Measurements from ENCODE around the gene CBY3. TPM values are rescaled to one million over a fixed set of nuclear protein-coding genes. Genes with fewer than 3 reads are reported as not detected.

CBY3 gene
- total and polyA plus RNA-seq, 2 of the 8 experiments (the other 6 are each of a cell fraction or from before 2014, with no cell fraction given) = 0.39 TPM

DNA sequence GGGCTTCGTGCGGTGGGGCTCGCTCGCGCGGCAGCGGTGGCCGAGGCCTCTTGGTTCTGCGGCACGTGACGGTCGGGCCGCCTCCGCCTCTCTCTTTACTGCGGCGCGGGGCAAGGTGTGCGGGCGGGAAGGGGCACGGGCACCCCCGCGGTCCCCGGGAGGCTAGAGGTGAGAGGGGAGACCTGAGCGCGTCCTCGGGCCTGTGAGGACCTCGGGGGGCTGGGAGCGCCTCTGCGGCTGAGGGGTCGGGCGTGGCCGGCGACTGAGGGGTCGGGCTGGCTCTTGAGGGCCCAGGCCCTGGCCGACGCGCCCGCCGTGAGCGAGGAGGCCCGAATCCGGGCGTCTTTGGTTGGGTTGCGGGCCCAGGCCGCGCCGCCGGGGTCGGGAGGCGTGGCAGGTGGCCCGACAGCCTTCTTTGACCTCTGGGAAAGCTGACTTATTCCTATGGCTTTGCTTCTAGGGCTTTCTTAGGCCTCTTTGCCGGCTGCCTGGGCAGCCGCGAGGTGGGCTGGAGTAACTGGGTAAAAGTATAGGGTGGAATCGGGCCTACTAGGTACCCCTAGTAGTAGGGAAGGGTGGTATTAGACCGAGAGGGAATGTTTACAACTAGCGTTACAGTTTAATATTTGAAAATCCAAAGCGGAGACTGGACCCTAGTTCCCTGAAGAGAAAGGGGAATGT lies 18.2 kb upstream of the CBY3 start, which contains the start of gene CANX (continued):
- TF ChIP-seq, protein P1, sequence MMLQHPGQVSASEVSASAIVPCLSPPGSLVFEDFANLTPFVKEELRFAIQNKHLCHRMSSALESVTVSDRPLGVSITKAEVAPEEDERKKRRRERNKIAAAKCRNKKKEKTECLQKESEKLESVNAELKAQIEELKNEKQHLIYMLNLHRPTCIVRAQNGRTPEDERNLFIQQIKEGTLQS (IDR thresholded peaks at IDR 0.05; ENCODE audit: insufficient read depth, low read depth, low read length) = peak; percentile 56; the same call in 1 of the 2 replicates
- peak; percentile 91 for TF ChIP-seq E2F6 (IDR thresholded peaks at IDR 0.05)
- TF ChIP-seq, protein P2, sequence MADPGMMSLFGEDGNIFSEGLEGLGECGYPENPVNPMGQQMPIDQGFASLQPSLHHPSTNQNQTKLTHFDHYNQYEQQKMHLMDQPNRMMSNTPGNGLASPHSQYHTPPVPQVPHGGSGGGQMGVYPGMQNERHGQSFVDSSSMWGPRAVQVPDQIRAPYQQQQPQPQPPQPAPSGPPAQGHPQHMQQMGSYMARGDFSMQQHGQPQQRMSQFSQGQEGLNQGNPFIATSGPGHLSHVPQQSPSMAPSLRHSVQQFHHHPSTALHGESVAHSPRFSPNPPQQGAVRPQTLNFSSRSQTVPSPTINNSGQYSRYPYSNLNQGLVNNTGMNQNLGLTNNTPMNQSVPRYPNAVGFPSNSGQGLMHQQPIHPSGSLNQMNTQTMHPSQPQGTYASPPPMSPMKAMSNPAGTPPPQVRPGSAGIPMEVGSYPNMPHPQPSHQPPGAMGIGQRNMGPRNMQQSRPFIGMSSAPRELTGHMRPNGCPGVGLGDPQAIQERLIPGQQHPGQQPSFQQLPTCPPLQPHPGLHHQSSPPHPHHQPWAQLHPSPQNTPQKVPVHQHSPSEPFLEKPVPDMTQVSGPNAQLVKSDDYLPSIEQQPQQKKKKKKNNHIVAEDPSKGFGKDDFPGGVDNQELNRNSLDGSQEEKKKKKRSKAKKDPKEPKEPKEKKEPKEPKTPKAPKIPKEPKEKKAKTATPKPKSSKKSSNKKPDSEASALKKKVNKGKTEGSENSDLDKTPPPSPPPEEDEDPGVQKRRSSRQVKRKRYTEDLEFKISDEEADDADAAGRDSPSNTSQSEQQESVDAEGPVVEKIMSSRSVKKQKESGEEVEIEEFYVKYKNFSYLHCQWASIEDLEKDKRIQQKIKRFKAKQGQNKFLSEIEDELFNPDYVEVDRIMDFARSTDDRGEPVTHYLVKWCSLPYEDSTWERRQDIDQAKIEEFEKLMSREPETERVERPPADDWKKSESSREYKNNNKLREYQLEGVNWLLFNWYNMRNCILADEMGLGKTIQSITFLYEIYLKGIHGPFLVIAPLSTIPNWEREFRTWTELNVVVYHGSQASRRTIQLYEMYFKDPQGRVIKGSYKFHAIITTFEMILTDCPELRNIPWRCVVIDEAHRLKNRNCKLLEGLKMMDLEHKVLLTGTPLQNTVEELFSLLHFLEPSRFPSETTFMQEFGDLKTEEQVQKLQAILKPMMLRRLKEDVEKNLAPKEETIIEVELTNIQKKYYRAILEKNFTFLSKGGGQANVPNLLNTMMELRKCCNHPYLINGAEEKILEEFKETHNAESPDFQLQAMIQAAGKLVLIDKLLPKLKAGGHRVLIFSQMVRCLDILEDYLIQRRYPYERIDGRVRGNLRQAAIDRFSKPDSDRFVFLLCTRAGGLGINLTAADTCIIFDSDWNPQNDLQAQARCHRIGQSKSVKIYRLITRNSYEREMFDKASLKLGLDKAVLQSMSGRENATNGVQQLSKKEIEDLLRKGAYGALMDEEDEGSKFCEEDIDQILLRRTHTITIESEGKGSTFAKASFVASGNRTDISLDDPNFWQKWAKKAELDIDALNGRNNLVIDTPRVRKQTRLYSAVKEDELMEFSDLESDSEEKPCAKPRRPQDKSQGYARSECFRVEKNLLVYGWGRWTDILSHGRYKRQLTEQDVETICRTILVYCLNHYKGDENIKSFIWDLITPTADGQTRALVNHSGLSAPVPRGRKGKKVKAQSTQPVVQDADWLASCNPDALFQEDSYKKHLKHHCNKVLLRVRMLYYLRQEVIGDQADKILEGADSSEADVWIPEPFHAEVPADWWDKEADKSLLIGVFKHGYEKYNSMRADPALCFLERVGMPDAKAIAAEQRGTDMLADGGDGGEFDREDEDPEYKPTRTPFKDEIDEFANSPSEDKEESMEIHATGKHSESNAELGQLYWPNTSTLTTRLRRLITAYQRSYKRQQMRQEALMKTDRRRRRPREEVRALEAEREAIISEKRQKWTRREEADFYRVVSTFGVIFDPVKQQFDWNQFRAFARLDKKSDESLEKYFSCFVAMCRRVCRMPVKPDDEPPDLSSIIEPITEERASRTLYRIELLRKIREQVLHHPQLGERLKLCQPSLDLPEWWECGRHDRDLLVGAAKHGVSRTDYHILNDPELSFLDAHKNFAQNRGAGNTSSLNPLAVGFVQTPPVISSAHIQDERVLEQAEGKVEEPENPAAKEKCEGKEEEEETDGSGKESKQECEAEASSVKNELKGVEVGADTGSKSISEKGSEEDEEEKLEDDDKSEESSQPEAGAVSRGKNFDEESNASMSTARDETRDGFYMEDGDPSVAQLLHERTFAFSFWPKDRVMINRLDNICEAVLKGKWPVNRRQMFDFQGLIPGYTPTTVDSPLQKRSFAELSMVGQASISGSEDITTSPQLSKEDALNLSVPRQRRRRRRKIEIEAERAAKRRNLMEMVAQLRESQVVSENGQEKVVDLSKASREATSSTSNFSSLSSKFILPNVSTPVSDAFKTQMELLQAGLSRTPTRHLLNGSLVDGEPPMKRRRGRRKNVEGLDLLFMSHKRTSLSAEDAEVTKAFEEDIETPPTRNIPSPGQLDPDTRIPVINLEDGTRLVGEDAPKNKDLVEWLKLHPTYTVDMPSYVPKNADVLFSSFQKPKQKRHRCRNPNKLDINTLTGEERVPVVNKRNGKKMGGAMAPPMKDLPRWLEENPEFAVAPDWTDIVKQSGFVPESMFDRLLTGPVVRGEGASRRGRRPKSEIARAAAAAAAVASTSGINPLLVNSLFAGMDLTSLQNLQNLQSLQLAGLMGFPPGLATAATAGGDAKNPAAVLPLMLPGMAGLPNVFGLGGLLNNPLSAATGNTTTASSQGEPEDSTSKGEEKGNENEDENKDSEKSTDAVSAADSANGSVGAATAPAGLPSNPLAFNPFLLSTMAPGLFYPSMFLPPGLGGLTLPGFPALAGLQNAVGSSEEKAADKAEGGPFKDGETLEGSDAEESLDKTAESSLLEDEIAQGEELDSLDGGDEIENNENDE (IDR thresholded peaks at IDR 0.05; ENCODE audit: insufficient replicate concordance, low read length) = no peak
- no peak for TF ChIP-seq CBX8 (IDR thresholded peaks at IDR 0.05; ENCODE audit: borderline replicate concordance, low read depth, low read length)
- no peak for TF ChIP-seq BCL11A (IDR thresholded peaks at IDR 0.05; ENCODE audit: low read depth in 2 of 2, low read length in 2 of 2)
- TF ChIP-seq SP2 (IDR thresholded peaks at IDR 0.05; ENCODE audit: low read length) = no peak
- TF ChIP-seq TAF7 (optimal IDR thresholded peaks at IDR 0.05; ENCODE audit: borderline replicate concordance, low read depth, low read length) = peak; percentile 88
- peak in 1 of 2 experiments; percentile 25; a peak in 1 of 4 replicates for TF ChIP-seq SIN3A (conservative IDR thresholded peaks at IDR 0.05 in 1 of 2, IDR thresholded peaks at IDR 0.05 in 1 of 2; ENCODE audit: low read depth in 1 of 2, low read length in 2 of 2)
